ENCODE data around the gene HMGXB3.

Gene HMGXB3

DNA sequence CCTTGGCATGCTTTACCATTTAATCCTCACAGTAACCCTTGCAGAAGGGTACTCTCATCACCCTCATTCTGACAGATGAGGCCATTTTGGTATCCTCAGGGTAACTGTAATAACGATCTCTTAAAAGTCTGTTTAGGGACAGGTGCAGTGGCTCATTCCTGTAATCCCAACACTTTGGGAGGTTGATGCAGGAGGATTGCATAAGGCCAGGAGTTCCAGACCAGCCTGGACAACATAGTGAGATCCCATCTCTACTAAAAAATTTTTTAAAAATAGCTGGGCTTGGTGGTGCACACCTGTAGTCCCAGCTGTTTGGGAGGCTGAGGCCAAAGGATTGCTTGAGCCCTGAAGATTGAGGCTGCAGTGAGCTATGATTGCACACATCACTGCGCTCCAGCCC lies 54.0 kb downstream of the HMGXB3 start:
- DNase-seq, result no peak

DNA sequence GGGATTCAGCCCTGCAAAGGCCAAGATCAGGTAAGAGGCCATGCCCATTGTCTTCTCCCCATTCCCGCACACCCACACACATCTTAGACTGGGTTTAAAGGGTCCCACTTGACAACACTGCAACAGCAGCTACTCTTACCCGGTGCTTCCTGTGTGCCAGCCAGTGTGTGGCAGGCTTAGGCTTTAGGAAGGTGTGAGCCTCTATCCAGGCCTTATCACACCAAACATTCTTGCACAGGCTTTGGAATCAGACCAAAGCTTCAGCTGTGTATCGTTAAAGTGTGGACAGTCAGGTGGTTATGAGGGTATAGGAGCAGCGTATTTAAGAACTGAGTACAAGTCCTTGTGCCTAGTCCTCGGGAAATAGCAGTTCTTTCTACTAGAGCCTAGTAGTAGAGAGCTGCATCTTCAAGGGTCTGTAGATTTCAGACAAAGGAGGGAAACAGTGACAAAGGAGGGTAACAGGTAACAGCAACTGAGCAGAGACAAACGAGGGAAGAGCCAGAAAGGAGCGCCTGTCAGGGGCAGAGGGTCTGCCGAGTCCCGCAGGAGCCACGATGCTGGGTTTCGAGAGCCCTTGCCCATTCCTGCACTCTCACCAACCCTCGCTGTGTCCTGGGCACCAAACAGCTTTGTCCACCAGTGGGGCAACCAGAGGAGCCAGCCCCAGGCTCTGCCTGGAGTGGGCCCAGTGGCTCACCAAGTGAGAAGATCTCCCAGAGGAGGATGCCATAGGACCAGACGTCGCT lies 55.0 kb downstream of the HMGXB3 start:
- no peak for DNase-seq

DNA sequence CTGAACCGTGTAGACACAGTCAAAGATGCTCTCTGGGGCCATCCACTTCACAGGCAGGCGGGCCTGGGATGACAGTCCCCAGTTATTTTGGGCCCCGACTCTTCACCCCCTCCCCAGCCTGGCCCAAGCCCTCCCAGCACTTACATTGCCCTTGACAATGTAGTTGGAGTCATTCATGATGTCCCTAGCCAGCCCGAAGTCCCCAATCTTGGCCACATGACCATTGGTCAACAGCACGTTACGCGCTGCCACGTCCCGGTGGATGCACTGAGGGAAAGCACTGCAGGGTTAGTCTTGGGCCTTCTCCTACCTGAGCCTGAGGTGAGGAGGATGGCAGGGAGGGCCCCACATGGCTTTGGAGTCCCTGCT lies 55.5 kb downstream of the HMGXB3 start:
- DNase-seq, result no peak

DNA sequence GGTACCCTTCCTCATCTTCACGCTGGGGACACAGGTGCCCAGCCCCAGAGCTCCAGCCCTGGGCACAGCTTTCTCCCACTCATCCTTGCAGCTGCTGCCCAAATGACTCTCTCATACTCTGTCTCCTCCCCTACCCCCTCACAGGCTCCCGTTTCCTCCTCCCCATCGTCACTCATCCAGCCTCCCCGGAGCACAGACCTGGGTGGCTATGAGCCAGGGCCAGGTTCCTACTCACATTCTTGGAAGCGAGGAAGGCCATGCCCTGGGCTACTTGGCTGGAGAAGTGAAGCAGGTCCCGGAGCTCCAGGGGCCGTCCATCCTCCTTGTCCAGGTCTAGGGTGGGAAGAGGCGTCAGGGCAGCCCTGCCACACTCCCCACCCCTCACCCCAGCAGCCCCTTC lies 56.5 kb downstream of the HMGXB3 start:
- DNase-seq, result no peak

DNA sequence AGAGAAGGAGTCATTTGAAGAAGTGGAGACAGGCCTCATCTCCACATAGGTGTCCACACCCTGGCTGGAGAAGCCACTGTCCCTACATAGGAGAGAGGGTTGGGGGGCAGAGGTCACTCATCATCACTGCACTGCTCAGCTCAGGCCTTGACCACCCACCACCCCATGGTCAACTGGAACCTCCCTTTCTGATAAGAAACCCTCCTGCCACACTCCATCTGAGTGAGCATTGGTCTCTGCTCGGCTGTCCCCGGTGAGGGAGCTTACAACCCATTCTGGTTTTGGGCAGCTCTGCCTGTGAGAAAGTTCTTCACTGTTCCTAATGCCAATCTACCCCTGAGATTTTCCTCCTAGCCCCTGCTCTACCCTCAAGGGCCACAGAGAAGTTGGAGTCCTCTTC lies 57.0 kb downstream of the HMGXB3 start:
- no peak for DNase-seq

DNA sequence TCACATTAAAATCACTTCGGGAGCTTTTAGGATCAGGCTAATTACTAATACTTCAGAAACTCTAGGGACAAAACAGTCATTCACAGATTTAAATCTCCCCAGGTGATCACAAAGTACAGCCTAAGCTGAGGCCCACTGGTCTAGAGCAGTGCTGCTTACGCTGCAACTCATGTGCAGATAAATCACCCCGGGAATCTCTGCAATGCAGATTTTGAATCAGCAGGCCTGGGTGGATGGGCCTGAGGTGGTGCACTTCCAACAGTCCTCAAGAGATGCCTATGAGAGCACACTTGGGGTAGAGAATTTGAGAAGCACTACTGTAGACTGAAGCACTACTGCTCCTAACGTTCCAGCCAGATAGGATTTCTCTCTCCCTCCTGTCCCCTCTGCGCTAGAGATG lies 57.5 kb downstream of the HMGXB3 start:
- no peak for DNase-seq

DNA sequence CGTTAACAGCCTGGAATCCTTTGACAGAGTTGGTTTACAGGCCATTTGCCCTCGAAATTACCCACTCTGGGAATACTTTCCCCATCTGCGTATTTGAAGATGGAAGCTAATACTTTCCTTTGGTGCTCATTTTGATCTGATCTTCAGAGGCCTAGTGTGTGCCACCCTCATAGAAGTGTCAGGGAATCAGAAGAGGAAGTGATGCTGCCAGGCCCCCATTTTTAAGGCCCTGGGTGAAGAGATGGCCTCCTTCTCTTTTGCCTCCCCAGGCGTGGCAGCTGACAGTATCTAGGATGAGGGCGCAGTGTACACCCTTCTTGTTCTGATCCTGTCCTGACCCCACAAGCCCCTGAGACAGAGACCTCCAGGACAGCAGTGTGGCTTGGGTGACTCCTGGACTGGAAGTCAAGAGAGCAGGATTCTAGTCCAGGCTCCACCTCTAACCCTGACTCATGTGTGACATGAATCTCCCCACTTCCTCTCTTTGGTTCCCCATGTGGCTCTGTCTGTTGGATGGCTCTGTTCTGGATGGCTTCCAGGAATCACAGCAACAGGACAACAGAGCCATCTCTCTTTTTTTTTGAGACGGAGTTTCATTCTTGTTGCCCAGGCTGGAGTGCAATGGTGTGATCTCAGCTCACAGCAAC lies 58.1 kb downstream of the HMGXB3 start:
- no peak for DNase-seq

DNA sequence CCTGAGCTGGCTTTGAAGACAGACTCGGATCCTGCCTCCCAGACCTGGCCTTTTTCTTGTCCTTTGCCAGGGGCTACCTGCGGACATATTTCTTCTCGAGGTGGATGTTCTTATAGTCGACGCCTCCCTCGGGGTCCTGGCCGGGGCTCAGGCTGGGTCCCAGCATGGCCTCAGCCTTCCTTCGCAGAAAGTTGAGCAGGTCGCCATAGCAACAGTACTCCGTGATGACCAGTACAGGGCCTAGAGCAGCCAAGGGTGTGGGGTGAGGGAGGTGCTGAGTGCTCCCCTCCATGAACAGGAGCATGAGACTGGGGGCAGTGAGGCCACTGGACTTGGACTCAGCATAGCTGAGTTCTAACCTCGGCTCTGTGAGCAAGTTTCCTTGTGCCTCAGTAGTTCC lies 59.1 kb downstream of the HMGXB3 start:
- DNase-seq, result no peak

DNA sequence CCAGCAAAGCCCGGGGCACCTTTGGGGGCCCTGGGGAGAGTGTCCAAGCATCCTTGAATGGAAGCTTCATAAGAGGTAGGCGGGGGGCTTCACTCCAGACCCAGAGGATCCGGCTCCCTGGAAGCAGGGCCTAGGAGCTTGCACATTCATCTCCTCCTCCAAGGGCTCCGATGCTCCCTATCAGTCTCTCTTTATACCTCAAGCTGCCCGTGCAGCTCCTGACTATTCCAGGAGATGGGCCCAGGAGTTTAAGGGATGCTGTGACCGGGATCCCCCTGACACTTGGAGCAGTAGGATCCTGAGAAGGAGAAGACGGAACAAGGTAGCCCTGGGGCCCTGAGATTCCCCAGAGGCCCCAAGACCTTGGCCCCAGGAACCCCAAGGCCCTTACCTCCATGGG lies 59.9 kb downstream of the HMGXB3 start:
- no peak for DNase-seq

DNA sequence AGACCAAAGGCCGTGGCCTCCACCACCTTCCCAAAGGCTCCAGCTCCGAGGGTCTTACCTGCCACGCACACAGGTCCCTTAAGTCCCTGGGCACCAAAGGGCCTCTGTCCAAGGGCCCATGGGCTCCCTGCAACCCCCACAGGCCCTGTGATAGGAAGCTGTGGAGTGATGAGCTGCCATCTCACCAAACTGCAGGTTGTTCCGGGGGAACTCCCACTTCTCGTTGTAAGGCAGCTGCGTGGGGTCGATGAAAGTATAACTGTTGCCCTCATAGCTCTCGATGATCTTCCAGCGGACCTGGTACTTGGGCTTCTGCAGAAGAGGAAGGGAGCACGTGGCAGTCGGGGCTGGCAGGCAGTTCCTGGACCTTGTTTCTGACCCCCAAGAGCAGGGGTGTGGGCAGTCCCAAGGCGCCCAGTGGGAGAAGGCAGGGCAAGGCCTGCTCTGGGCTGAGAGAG lies 61.0 kb downstream of the HMGXB3 start:
- no peak for DNase-seq

DNA sequence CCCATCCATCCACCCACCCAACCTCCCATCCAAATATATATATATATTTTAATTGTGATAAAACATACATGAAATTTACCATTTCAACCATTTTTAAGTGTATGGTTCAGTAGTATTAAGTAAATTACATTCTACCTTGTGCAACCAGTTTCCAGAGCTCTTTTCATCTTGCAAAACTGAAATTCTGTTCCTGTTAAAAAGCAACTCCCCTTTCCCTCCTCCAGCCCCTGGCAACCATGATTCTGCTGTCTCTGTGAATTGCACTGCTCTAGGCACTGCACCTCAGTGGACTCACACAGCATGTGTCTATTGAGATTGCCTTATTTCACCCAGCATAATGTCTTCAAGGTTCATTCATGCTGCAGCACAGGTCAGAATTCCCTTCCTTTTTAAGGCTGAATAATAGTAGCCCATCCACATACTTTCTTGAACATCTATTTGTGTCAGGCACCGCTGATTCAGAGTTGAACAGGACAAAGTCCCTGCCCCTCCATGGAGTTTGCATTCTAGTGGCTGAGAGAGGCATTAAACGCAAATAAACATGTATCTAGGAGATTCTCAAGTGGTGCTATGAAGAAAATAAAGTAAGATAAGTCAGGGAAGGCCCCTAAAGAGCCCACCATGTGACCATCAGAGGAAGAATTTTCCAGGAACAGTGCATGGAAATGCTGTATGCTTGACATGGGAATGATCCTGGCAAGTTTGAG lies 61.8 kb downstream of the HMGXB3 start:
- DNase-seq, result no peak

DNA sequence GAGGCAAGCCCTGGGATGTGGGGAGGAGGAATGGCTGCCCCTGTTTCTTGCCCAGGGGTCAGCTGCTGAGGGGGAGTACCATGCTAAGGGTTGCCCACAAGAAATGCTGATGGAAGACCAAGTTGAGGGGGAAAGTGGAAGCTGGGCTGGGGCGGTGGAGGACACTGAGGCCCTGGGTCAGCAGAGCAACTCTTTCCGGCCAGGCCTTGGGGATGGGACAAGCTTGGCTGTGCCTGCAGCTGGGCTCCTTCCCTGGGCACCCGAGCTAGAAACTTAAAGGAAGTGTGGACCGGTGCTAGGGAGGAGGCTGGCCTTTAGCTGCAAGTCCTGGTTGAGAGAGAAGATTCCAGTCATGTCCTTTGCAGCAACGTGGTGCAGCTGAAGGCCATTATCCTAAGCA lies 63.1 kb downstream of the HMGXB3 start:
- DNase-seq, result no peak

DNA sequence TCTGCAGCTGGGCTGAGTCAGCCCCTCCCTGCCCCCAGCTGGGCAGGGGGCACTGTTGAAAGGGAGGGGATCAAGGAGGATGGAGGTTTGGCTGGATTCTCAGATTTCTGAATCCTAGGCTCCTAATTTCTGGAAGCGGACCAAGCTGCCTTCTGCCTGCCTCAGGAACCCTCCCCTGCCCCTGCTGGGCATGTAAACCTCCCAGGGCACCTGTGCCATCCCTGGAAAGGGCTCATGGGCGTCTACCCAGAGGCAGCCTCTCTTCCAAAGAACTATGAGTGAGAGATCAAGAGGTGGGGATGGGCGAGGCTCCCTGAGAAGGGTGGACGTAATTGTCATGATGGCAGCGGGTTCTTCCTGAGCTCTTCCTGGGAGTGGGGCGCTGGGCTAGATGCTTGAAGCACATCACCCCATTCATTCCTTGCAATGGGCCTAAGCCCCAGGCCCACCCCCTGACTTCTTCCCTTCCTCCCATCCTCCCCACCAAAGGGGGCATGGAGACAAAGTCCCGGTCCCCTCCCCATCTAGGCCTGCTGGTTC lies 64.2 kb downstream of the HMGXB3 start:
- no peak for DNase-seq

DNA sequence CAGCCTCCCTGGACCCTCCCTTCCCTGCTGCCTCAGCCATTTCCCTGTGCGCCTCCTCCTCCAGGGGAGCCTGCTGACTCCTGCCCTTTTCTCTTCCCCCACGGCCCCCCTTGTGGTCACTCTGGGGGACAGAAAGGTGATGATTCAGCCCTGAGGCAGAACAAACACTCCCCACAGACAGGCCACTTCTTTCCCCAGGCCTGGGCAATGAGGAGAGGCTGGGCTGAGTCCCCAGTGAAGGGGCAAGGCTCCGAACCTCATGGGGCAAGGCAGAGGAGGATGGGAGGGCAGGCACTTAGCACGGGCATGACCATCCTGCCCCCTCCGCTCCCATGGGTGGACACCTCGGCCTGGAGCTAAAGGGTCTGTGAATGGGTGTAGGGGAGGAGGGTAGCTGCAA lies 64.8 kb downstream of the HMGXB3 start:
- no peak for DNase-seq

DNA sequence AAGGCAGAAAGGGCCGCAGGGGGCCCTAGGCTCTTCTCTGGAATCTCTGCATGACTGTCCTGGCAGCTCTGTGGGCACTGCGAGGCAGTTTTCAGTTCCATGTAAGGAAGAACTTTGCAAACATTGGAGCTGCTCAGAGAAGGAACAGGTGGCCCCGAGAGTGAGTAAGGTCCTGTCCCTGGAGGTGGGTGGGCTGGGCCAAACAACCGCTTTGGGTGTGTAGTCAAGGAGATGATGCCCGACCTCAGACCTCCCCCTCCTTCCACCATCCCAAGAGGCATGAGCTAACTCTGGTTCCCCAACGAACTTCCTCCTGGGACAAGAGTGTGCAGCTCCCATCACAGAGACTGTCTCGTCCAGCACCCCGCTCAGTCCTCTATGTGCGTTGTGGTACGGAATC lies 65.3 kb downstream of the HMGXB3 start:
- no peak for DNase-seq

DNA sequence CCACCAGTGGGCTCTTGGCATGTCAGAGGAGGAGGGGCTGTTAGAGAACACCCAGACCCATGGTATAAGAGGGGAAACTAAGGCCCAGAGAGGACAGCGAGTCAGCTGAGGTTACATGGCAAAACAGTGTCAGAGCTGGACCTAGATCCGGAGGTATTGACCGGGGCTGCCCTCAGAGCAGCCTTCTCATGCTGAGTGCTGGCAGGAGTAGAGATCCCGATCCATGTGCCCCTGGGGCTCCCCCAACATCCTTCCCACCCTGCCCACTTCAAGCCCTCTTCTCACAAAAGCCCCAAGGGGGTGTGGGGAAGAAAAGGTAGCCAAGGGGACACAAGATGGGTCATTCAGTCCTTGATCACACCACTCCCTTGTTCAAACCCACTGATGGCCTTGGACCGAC lies 65.9 kb downstream of the HMGXB3 start:
- DNase-seq, result no peak

DNA sequence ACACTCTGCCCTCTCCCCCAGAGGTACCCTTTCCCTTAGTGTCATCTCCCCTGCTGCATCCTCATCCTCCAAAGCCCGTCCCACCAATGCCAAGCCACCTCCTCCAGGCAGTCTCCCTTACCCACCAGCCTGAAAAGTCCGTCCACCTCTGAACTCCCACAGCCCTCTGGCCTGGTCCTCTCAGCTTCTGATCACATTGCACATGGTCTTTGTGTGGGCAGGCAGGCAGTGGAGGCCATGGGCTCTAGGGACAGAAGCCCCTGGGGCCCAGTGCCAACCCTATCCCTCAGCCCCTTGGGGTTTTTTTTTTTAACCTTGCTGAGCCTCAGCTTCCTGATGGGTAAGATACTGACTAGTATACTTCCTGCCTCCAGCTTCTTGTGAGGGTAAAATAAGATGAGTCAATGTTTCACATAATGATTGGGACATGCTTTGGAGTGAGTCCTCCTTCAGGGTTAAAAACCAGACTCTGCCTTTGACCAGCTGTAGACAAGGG lies 66.4 kb downstream of the HMGXB3 start:
- no peak for DNase-seq

DNA sequence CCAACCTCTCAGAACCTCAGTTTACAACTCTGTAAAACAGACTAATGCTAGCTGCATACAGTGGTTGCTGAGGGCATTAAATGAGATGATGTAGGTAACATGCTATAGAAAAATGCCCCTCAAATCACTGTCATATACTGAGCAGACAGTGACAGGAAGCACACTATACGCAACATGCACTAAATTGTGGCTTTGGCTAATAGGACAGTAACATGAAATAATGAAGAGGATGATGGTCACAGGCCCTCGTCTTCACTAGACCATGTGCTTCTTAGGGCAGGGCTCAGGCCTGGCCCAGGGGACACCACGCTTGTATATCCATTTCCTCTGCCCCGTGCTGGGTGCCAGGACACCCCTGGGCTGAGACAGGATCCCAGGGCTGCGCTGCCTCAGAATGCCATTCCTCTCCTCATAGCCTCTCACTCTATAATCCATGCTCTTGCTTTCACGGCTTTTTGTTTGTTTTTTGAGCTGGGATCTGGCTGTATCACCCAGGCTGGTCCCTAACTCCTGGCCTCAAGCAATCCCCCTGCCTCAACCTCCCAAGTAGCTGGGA lies 66.9 kb downstream of the HMGXB3 start:
- DNase-seq, result no peak

DNA sequence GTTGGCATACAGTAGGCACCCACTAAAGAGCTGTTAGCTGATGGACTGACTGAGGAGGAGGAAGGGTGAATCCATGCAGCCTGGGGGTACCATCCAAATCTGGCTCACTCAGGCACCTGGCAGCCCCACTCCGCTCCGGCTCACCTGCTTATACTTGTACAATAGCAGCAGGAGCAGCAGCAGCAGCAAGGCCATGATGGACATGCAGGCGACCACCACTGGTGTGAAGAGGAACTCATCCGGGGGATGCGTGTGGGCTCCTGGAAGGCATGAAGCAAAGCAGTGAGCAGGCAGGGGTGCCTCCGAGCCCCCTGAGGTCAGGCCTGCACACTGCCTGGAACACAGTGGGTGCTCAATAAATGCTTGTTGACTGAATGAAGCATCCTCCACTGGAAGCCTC lies 67.5 kb downstream of the HMGXB3 start:
- no peak for DNase-seq

DNA sequence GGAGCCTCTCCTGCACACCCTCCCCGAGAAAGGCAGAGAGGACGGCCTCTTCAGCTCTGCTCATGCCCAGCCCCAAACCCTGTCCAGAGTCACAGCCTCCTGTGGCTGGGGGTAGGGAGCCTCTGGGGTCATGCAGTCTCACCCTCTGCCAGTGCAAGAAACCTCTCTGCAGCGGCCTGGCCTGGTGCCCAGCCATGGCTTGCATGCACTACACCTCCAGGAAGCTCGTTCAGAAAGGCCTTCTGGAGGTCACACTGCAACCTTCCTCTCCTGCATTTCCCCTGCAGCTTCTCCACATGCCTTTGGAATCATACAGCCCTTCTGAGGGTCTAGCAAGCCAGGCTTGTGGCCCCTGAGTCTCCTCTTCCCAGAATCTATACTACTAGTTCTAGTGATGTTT lies 67.9 kb downstream of the HMGXB3 start:
- DNase-seq, result no peak

DNA sequence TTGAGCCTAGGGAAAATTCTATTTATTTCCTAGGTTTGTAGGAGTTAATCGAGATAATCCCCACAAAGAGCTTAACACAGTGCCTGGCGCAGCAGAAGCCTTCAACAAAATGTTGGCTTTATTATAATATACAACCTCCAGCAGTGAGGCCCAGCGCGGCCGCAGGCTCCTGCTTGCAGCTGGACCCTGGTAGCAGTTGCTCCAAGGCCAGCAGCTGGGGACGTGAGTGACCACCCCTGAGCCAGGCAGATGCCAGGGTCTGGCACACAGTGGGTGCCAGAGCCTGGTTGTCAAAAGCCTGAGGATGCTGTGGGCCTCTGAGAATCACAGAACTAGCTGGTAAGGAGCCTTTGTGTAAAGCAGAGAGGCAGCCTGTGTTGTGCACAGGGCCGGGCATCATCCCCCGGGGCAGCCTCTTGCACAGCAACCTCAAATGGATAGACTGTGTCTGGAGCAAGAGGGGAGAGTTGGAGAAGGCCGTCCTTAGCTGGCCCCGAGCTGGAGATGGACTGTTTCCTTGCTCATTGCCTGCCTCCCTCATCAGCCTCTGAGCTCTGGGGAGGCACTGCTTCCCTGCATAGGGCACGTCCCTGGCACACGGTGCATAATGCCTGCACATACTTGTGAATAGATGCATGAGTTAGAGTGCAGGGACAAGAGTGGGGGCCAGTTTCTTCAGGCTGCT lies 68.6 kb downstream of the HMGXB3 start:
- DNase-seq, result no peak

DNA sequence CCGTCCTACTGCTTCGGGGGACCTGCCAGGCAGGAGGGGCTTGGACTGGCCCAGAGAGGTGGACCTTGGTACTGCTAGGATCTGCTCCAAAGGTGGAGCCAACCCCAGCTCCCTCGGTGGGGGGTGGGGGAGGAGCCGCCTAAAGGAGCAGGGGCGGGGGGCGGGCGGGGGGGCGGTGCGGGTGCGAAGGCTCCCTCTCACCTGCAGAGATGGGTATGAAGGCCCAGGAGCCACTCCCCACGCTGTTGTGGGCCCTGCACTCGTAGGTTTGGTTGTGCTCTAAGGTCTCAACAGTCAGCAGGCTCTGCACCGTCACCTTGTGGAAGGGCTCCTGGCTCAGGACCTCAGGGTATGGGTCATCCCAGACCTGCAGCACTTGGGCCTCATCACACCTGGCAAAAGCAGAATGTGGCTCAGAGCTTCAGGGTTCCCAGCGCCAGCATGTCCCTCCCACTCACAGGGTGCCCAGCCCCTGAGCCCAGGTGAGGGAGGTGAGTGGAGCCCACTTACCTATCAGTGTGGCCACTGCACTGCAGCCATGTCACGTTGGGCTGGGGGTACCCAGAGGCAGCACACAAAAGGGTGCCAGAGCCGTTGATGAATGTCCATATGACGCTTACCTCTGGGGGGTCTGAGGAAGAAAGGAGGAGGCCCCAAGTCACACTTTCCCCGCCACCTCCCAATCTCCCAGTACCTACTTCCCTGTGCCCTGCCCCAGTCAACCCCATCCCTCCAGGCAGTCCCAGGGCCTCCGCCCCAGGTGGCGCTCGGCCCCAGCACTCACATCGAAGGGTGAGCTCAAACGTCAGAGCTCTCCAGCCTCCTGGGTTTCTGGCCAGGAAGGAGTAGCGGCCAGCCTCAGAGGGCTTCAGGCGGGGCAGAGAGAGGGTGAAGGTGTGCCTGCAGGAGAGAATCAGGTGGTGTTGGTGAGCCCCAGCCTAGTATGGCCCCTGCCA lies 69.4 kb downstream of the HMGXB3 start:
- no peak for DNase-seq

All from DMS153 (cell line).